ENCODE measurements around the gene MRPS6.

MRPS6 gene

DNA sequence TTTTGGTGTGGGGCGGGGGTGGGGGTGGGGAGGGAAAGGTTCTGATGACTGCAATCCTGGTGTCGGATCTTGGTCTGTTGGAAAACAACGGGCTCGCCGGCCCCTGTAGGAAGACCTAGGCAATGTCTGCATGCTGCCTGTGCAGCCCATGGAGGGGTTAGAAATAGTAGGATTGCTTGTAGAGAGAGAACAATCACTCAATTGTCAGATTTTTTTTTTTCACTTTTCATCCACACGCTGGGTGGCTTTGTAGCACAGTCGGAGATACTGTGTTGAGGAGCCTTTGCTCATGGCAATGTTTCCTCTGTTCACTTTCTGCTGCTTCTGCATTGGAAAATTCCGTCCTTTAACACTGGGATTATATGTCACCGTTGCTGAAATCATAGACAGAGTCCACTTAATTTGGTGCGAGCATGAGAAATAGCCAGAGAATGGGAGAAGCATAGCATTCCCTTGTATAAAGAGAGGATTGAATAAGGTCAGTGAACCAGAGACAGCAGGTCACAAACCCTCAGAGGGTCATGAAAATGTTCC lies 107.5 kb downstream of the MRPS6 start:
- DNase-seq (ENCODE audit: low read depth): no peak

DNA sequence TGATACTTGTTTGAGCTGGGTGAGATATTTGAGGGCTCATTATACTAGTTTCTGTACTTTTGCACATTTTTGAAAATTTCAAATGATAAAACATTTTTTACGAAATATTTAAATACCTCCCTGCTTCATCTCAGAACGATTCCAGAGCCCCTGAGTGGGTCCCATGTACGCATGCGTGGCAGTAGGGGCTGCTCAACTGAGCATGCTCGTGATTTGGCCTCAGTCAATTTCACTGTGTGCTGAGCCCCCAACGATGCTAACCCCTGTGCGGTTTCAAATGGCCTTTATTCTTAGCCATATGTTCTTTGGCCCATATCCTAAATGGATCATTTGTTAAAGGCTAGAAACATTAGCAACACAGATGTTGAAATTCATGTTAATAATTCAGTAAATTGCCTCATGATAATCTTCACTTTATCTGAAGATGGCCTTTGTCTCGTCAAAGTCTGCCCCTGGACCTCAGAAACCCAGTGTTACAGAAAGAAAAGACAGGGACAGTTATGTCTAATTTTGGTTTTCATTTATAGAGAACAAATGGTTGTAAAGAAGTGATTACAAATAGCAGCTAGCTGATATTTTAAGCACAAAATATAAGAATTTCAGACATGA lies 108.2 kb downstream of the MRPS6 start:
- no peak for DNase-seq (ENCODE audit: low read depth)

GRCh38 chr21:34182436-34182835 lies 109.1 kb downstream of the MRPS6 start:
- no peak for DNase-seq (ENCODE audit: low read depth)

DNA sequence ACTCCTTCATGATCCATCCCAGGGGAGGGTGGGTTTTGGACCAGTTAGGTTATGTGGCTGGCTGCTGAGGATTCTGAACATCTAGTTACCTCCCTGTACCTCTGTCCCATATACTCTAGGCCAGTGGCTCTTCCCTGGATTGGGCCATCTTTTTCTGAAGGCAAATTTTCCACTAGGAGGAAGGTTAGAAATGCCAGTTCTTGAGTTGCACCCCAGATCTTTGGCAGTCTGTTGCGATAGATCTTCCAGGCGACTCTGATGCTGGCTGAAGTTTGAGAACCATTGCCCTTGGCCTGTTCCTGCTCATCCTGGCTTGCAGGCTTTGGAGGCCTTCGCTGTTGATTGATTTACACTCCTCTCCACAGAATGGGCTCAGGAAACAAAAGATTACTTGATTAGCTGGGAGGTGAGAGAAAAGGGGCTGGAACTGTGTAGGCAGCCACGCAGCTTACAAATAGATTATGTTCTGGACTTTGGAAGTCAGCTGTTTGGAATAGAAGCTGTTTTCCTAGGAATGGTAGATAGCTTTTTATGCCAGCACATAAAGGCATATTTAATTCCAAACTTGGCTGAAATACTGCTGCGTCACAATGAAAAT lies 110.1 kb downstream of the MRPS6 start:
- DNase-seq (ENCODE audit: low read depth): no peak

DNA sequence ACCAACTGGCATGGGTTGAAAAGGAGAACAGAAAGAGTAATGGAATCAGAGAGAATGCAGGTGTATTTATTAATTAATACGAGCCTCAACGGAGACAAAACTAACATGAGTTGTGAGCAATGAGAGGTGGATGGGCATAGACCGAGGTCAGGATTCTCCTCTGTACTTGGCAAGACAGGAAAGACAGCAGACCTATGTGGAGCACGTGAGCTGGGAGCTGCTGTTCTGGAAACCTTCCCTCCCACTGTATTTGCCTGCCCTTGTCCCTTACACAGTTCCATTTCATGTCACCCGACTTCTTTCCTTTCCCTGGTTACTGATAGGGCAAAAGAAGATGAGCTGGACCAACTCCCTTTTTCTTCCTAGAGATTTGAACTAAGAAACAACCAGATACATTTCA lies 110.9 kb downstream of the MRPS6 start:
- DNase-seq (ENCODE audit: low read depth): no peak

GRCh38 chr21:34185026-34185750 lies 111.8 kb downstream of the MRPS6 start:
- DNase-seq (ENCODE audit: low read depth): no peak

DNA sequence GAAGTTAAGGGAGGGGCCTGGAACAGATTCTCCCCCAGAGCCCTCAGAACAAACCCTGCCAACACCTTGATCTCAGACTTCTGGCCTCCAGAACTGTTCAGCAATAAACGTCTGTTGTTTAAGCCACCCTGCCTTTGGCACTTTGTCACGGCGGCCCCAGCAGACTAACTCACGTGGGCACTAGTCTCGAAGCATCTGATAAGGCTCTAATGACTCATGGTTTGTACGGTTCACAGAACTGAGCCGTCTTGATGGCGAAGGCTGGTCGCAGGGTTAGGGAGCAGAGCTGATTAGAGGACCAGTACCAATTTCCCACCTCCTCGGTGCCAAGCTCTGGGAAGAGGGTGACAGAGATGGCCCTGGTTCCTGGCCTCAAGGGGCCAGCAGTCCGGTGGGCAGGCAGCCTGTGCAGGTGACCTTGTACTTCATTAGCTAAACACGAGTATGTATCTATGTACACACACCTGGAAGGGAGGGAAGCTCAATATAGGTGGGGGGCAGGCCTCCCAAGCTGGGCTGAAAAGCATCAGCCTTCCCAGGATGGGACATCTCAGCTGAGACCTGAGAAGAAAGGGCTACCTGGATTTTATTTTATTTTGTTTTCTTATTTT lies 112.8 kb downstream of the MRPS6 start:
- DNase-seq (ENCODE audit: low read depth): no peak

GRCh38 chr21:34187935-34188334 lies 114.6 kb downstream of the MRPS6 start:
- DNase-seq (ENCODE audit: low read depth): peak; percentile 65

DNA sequence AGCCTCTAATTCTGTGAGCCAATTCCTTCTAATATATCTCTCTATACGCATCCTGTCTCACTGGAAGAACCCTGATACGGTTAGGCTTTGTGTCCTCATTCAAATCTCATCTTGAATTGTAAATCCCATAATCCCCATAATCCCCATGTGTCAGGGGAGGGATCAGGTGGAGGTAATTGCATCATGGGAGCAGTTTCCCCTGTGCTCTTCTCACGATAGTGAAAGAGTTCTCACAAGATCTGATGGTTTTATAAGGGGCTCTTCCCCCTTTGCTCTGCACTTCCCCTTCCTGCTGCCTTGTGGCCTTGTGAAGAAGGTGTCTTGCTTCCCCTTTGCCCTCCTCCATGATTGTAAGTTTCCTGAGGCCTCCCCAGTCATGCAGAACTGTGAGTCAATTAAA lies 116.1 kb downstream of the MRPS6 start:
- DNase-seq (ENCODE audit: low read depth): no peak

- no peak for DNase-seq (ENCODE audit: low read depth)
These were observed 117.4 kb downstream of the MRPS6 start for GRCh38 chr21:34190576-34191321.

GRCh38 chr21:34191876-34192275 lies 118.5 kb downstream of the MRPS6 start:
- DNase-seq (ENCODE audit: low read depth): no peak

Data from GM04503 (cell line).